GM12873 (cell line): ENCODE results near the gene DKKL1.

Experiments
- CTCF ChIP-seq: IDR thresholded peaks from 2 replicates; pipeline ENCODE4 v1.5.1; 2012; ENCODE audit warnings: low read depth, mild to moderate bottlenecking, moderate library complexity, low read length, control low read depth; ENCODE audit not compliant: insufficient read depth; ENCODE audit errors: missing control alignments

Gene DKKL1

GRCh38 chr19:49355909-49356353 is 7.7 kb upstream of the DKKL1 start:
- no peak for TF ChIP-seq CTCF

- no peak for TF ChIP-seq CTCF
These were observed 7.3 kb upstream of the DKKL1 start for GRCh38 chr19:49356382-49356781.

GRCh38 chr19:49357186-49357585 is 6.5 kb upstream of the DKKL1 start:
- no peak for TF ChIP-seq CTCF

- no peak for TF ChIP-seq CTCF
These were observed 3.5 kb upstream of the DKKL1 start for GRCh38 chr19:49359851-49360820.

GRCh38 chr19:49361438-49362047 is 2.1 kb upstream of the DKKL1 start:
- no peak for TF ChIP-seq CTCF

- no peak for TF ChIP-seq CTCF
These were observed 1.4 kb upstream of the DKKL1 start, which contains the start of gene TEAD2 for GRCh38 chr19:49362048-49362928. Gene TEAD2, minus strand, starts transcription at chr19:49362416. Its CDS starts 2,341 bp downstream, at chr19:49360075.
